Mammary epithelial cell (primary cell): Measurements from ENCODE around the gene DYRK1A.

Experiments
- EZH2 ChIP-seq: IDR thresholded peaks from 2 replicates; pipeline ENCODE4 v1.6.1; 2012; ENCODE audit warnings: low read length, inconsistent platforms, borderline replicate concordance
- TF ChIP-seq, protein P1 (sequence below), 2 donors: IDR thresholded peaks in 1 of 2; conservative IDR thresholded peaks in 1 of 2; 2 replicates each; pipeline ENCODE4 v1.5.1; 2011 to 2012; ENCODE audit warnings: inconsistent platforms in 2 of 2, low read length in 2 of 2, mild to moderate bottlenecking in 2 of 2, control low read depth in 1 of 2, low read depth in 1 of 2; ENCODE audit not compliant: insufficient read depth in 1 of 2; ENCODE audit errors: extremely low read depth in 1 of 2

GRCh38 chr21:37529649-37530048 is 163.1 kb downstream of the DYRK1A start:
- TF ChIP-seq, protein P1, sequence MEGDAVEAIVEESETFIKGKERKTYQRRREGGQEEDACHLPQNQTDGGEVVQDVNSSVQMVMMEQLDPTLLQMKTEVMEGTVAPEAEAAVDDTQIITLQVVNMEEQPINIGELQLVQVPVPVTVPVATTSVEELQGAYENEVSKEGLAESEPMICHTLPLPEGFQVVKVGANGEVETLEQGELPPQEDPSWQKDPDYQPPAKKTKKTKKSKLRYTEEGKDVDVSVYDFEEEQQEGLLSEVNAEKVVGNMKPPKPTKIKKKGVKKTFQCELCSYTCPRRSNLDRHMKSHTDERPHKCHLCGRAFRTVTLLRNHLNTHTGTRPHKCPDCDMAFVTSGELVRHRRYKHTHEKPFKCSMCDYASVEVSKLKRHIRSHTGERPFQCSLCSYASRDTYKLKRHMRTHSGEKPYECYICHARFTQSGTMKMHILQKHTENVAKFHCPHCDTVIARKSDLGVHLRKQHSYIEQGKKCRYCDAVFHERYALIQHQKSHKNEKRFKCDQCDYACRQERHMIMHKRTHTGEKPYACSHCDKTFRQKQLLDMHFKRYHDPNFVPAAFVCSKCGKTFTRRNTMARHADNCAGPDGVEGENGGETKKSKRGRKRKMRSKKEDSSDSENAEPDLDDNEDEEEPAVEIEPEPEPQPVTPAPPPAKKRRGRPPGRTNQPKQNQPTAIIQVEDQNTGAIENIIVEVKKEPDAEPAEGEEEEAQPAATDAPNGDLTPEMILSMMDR (conservative IDR thresholded peaks at IDR 0.05 in 1 of 2, IDR thresholded peaks at IDR 0.05 in 1 of 2; ENCODE audit: extremely low read depth in 1 of 2, insufficient read depth in 1 of 2, low read depth in 1 of 2, low read length in 2 of 2): no peak
- no peak for TF ChIP-seq EZH2
